ENCODE results near the gene MS4A4E.

Gene MS4A4E

DNA sequence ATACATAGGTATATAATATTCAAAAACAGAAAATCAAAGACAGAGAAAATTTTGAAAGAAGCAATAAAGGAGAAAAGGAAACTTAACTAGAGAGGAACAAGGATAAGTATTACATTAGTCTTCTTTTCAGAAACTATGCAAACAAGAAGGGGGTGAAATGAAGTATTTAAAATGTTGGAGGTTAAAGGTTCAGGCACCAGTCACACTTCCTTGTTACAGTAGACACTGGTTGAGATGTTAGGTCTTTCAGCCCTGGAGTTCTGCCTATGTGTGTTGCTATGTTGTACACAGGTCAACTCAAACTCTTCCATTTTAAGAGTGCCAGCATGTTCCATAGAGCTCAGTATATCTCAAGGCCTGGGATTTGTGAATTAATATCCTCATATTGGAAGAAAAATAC, 31.5 kb upstream of the MS4A4E start:
- TF ChIP-seq, protein P1, sequence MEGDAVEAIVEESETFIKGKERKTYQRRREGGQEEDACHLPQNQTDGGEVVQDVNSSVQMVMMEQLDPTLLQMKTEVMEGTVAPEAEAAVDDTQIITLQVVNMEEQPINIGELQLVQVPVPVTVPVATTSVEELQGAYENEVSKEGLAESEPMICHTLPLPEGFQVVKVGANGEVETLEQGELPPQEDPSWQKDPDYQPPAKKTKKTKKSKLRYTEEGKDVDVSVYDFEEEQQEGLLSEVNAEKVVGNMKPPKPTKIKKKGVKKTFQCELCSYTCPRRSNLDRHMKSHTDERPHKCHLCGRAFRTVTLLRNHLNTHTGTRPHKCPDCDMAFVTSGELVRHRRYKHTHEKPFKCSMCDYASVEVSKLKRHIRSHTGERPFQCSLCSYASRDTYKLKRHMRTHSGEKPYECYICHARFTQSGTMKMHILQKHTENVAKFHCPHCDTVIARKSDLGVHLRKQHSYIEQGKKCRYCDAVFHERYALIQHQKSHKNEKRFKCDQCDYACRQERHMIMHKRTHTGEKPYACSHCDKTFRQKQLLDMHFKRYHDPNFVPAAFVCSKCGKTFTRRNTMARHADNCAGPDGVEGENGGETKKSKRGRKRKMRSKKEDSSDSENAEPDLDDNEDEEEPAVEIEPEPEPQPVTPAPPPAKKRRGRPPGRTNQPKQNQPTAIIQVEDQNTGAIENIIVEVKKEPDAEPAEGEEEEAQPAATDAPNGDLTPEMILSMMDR (IDR thresholded peaks at IDR 0.05; ENCODE audit: insufficient read depth, low read depth, low read length, missing control alignments): no peak
- H3K4me3 ChIP-seq (ENCODE audit: low read length): no peak overlapping the region
- no peak for DNase-seq (ENCODE audit: low read depth)

DNA sequence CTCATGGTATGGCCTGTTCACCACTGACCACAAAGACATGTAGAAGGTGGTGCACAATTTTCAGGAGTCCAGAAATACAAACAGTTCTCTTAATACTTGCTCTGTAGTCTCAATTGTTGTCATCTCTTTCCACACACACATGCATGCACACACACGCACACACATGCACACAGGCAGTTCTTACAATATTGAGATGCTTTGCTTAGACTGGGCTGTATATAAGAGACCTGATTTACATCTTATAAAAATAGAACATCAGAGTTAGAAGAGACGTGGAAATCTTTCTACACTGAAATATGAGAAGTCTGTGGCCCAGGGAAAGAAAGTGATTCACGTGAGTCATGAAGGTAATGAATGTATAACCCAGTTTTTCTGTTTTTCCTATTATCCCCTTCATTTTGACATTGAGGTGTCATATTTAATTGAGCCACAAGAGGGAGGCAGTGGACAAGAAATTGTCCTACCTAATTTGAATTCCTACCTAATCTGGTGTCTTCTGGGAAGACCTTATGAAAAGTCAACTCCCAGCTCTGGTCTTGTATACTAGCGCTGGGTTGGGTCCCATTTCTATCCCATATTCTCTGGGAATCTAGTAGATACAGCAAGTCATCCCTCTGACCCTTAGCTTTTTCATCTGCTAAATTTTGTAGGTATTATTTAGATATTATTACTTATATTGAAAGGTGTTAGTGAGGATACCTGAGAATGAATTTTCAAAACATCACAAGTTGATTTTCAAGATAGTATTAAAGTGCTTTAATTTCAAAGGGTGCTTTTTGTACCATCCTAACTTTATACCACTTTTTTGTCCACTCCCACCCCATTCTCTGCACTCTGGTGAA, 22.7 kb upstream of the MS4A4E start:
- peak; percentile 48 for DNase-seq (ENCODE audit: low read depth)
- no peak overlapping the region for H3K4me3 ChIP-seq (ENCODE audit: low read length)
- TF ChIP-seq, protein P1 (IDR thresholded peaks at IDR 0.05; ENCODE audit: insufficient read depth, low read depth, low read length, missing control alignments): peak; percentile 68

GRCh38 chr11:60264644-60265043, 21.7 kb upstream of the MS4A4E start:
- no peak overlapping the region for H3K4me3 ChIP-seq (ENCODE audit: low read length)
- TF ChIP-seq, protein P1 (IDR thresholded peaks at IDR 0.05; ENCODE audit: insufficient read depth, low read depth, low read length, missing control alignments): no peak
- DNase-seq (ENCODE audit: low read depth): no peak

DNA sequence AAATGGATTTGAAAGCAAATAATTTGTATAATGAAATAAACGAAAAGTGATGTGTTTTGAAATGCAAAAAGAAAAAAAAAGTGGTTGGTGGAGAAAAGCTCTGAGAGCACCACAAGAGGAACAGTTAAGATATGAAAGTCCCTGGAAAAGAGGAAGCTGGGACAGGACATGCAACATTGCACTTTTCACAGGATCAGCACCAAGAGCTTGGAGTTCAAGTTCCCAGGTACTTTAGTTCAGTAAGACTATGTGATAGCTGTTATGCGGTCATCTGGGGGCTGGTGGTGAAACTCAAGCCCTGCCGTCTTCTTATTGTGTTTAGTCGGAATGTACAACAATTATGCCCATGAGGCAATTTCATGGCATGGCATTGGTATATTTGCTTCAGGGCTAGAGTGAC, 20.5 kb upstream of the MS4A4E start:
- H3K4me3 ChIP-seq (ENCODE audit: low read length): no peak overlapping the region
- DNase-seq (ENCODE audit: low read depth): no peak
- TF ChIP-seq, protein P1 (IDR thresholded peaks at IDR 0.05; ENCODE audit: insufficient read depth, low read depth, low read length, missing control alignments): no peak

DNA sequence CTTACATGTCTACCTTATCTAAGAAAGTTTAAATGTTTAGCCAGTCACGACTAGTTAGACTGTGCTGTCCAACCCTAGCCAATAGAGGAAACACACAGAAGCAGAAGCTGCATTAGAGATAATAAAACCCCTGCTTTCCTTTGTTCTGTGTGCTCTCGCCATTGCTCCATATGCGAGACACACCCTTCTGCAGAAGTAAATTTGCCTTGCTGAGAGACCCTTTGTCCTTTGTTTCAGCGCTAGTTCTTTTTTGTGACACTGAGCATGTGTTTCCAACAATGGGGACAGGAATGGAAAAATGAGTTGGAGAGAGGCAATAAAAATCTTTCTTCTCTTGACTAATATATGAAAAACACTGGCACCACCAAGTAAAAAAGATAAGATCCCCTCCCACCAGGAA, 18.1 kb upstream of the MS4A4E start:
- no peak for DNase-seq (ENCODE audit: low read depth)
- H3K4me3 ChIP-seq (ENCODE audit: low read length): no peak overlapping the region

DNA sequence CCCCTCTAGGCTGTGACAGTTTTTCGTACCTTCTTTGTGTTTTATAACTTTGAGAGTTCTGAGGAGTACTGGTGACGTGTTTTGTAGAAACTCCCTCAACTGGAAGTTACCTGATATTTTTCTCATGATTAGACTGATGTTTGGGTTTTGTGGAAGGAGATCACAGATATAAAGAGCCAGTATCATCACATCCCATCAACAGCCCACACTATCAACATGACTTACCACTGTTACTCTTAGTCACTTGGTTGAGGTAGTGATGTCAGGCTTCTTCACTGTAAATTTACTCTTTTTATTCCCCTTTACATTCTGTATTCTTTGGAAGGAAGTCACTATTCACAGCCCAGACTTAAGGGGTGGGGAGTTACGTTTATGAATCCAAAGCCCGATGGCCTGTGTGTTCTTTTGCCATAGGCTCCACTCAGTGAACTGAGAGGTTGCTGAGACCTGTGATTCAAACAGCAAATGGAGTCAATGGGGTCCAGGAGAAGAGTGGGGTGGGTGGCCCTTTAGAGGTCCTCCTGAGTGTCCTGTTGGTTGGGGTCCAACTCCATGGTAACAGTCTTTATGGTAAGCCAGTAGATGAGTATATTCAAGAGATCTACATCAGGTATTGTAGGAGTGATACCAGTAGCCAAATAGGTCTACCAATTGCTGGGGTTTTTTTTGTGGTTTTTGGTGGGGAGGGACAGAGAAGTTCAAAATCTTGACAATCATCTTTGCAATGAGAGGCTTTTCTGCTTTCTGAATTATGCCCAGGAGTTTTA, 15.2 kb upstream of the MS4A4E start:
- TF ChIP-seq, protein P1 (IDR thresholded peaks at IDR 0.05; ENCODE audit: insufficient read depth, low read depth, low read length, missing control alignments): no peak
- DNase-seq (ENCODE audit: low read depth): no peak
- no peak overlapping the region for H3K4me3 ChIP-seq (ENCODE audit: low read length)

More for the DNA sequence above, 18.1 kb upstream of the MS4A4E start:
- TF ChIP-seq, protein P1 (IDR thresholded peaks at IDR 0.05; ENCODE audit: insufficient read depth, low read depth, low read length, missing control alignments): no peak
